HG03066 (cell line): Measurements from ENCODE around the gene RESP18.

Source experiments
- ATAC-seq: cut with Tn5 transposase; IDR thresholded peaks from one replicate; pipeline ENCODE4 v1.9.1; 2021; ENCODE audit warnings: low read depth; ENCODE audit not compliant: unreplicated experiment

The RESP18 gene

GRCh38 chr2:219332542-219332941 lies at the start of gene RESP18:
Gene RESP18, minus strand, starts transcription at chr2:219332744.
- no peak for ATAC-seq

DNA sequence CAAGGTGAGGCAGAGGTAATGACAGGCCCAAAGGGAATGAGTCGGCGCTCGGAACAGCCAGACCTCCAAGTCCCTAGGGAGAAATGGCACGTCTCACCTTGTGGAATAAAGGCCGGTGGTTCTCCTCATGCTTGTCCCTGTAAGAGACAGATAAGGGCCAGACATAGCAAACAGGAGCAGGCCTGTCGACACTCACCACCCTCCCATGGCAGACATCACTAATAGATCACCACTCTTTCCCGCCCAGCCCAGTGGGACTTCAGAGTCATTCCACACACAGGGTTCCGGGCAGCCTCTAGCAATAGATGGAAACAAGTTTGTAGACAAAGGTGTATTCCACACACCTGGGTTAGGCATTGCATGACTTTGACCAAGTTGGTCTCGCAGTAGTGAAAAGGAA lies 48.9 kb upstream of the RESP18 start:
- no peak for ATAC-seq

DNA sequence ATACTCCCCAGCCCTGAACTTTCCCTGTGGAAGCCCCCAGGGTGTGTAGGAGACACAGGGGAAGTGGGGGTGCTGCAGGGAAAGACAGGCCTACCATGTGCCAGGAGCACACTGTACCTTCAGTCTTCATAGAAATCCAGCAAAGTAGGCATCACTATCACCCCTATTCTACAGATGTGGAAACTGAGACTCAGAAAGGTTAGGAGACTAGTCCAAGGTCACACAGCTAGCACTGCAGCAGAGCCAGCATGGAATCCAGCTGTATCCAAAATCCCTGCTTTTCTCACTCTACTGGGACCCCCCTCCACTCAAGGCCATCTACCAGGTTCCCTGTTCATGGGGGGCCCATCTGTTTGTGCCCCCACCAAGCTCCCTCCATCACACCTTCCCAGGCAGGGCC lies 48.4 kb upstream of the RESP18 start:
- no peak for ATAC-seq

DNA sequence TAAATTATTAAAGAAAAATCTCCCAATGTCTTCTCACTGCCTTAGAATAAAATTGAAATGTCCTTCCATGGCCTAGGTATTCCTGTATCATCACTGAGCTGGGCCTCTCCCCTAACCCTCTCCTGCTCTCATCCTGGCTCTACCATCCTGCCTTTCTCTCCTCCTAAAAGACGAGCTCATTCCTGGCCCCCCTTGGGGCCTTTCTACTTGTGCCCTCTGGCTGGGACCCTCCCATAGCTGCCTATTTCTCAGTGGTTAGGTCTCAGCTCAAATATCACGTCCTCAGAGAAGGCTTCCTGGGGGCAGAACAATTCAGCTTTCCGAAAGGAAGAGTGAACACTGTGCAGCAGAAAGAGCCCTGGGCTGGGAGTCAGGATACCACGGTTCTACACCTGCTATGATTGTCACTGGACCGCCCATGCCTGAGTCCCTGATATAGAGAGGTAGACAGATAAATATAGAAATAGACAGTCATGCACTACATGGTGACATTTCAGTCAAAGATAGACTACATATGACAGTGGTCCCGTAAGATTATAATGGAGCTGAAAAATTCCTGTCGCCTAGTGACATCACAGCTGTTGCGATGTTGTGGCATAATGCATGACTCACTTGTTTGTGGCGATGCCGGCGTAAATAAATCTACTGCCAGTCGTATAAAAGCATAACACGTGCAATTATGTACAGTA lies 45.8 kb upstream of the RESP18 start:
- ATAC-seq: no peak

DNA sequence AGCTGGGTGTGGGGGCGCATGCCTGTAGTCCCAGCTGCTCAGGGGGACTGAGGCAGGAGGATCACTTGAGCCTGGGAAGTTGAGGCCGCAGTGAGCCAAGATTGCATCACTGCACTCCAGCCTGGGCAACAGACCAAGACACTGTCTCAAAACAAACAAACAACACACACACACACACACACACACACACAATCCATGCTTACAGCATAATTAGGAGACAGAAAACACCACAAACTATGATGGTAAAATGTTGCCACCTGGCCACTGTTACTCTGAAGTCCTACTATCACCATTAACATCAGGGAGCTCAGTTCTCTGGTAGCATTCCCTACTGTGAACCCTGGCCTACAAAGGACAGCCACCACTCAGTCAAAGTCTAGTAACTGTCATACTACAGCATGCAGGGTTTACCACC lies 36.9 kb upstream of the RESP18 start:
- ATAC-seq: no peak

- no peak for ATAC-seq
Measured at GRCh38 chr2:219368690-219369191, 36.2 kb upstream of the RESP18 start.

- peak; percentile 95 for ATAC-seq
Measured at GRCh38 chr2:219362524-219363164, 30.1 kb upstream of the RESP18 start.

GRCh38 chr2:219362072-219362471 lies 29.5 kb upstream of the RESP18 start:
- no peak for ATAC-seq

GRCh38 chr2:219358170-219359075 lies 25.9 kb upstream of the RESP18 start:
- ATAC-seq: no peak

DNA sequence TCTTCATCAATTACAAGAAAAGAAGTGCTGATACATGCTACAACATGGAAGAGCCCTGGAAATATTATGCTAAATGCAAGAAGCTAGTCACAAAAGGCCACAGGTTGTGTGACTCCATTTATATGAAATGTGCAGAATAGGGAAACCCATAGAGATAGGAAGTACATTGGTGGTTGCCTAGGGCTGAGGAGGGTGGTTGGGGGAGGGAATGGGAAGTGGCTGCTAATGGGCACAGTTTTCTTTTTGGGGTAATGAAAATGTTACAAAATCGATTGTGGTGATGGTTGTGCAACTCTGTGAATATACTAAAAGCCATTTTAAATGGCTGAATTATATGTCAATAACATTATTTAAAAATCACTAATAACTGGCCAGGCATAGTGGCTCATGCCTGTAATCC lies 24.3 kb upstream of the RESP18 start:
- no peak for ATAC-seq

DNA sequence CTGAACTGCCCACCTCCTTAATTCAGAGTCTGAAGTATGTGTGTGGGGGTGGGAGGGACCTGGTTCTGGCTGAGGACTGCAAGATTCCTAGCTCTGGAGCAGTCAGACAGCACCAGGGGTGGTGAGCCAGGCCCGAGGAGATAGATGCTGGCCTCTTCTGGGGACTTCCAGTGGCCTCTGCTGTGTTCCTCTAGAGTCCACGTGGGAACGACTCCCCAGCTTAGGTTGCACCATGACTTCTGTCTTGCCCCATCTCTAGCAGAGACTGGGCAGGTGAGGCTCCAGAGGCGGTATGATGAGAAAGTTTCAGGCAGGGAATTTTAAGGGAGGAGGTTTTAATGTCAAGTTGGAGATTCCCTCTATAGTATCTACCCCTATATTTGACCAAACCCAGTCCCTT lies 22.0 kb upstream of the RESP18 start:
- no peak for ATAC-seq

- no peak for ATAC-seq
Measured at GRCh38 chr2:219353129-219353528, 20.6 kb upstream of the RESP18 start.

DNA sequence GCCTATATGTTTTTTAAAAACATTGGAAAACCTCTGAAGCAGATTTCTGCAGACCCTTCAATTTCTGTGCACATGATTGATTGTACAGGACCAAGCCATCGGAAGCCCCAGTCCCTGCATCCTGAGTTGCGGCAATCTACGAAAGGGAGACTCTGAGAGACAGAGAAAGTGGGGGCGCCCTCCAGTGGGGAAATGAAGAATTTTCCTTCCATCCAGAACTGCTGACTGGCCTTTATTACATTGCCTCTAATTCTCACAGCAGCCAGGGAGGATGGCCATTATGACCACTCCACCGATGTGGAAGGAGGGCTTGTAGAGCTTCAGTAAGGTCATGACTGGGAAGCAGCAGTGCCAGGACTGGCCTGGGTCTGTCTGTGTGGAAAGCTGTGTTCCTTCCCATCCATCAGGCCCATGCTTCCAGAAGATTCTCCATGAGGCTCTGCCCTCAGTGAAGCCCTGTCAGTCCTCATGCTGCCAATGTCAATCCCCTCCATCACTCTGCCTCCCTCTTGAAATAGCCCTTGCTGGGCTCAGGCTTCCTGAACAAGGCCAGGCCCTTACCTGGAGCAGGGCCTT lies 20.0 kb upstream of the RESP18 start:
- ATAC-seq: peak; percentile 58

DNA sequence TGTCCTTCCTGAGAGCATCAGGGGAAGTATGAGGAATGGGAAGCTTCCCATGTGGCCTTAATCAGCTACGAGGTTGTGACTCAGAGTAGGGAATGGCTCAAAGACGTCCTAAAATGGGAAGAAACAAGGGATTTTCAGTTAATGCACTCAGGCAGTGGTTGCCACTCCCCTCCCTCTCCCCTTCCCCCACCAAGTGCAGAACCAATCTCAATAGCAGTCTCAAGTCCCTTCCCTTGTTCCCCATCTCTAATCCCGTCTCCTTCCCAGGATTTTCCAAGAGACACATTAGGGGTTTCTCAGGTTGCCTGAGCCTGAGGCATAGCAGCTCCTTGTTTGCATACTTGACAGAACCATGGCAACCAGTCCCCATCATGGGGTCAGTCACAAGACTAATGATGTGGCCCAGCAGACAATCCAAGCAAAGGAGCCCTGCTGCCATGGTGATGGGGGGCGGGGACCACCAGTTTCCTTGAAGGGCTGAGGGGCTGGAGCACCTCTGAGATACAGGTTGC lies 18.2 kb upstream of the RESP18 start:
- ATAC-seq: no peak

GRCh38 chr2:219350215-219350614 lies 17.7 kb upstream of the RESP18 start:
- no peak for ATAC-seq

DNA sequence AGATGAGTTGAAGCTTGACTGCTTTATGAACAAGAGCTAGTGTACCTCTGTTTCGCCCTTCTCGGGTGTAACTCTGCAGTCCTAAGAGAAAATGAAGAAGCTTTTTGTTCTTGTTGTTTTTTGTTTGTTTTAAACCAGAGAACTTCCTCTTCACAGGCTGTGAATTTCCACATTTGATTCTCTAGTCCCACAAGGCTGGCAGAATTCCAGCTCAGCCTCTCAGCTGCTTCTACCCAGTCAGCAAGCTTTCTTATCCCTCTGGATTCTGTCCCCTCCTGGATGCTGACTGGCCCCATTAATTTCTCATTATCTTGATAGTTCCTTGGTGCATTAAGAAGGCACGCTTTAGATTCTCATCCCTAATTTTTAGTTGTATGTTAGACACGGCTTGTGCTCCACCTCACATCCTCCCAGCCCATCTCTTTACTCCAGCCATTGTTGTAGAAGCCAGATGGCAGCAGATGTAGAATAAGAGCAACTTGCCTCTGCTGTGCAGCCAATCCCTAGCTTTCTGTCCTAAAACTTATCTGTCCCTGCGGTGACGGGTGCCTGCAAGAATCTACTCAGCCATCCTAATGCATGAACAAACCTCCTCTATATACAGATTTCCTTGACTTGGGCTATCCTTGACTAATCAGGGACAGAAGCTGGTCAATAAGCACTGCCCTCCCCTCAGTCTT lies 12.3 kb upstream of the RESP18 start:
- no peak for ATAC-seq

- no peak for ATAC-seq
Measured at GRCh38 chr2:219335373-219335786, 2.8 kb upstream of the RESP18 start.

DNA sequence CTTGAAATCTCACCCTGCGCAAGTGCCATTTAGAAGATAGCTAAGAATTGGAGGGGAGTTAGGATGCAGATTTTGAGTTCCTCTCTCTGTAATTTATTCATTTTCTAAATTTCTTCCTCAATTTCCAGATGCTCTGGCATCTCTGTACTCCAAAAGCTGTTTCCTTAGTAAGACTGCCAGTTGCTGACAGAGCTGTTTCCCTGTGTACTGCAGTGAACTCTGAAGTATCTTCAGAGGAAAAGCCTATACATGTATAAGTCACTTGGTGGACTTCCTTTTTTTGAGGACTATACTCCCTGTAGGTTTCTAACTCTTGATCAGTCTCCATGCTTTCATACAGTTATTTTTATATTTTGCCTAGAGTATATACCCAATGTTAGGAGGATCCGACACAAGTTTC lies 1.5 kb upstream of the RESP18 start:
- no peak for ATAC-seq

- no peak for ATAC-seq
Measured at GRCh38 chr2:219331560-219332213, 857 bp downstream of the RESP18 start.

DNA sequence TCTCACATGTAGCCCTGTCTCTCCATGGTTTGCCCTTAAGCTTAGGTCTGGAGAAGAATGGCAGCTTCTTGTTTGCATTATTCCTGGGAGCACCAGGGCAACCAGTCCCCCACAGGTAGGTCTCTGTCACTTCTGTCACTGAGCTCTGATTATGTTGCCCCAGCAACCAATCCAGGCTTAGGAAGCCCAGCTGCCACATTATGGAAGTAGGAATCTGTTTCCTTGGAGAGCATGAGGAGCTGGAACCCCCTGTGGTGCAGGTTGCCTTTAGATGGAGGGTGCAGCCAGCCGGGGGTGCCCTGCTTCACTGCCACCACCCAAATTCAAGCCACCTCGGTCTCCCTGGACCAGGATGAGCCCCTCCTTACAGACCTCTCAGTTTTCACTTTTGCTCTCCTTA lies 4.8 kb downstream of the RESP18 start:
- no peak for ATAC-seq
